ENCODE results near the gene OSM. TPM values are rescaled to one million over a fixed set of nuclear protein-coding genes. Genes with fewer than 3 reads are reported as not detected.

OSM gene
- total and polyA plus RNA-seq, 2 experiments from 2014 or later = not detected

- TF ChIP-seq ZNF462 (CRISPR knock-in tag; IDR thresholded peaks at IDR 0.05) = no peak
These were observed 14.9 kb downstream of the OSM start (continued) for GRCh38 chr22:30251711-30252110.

DNA sequence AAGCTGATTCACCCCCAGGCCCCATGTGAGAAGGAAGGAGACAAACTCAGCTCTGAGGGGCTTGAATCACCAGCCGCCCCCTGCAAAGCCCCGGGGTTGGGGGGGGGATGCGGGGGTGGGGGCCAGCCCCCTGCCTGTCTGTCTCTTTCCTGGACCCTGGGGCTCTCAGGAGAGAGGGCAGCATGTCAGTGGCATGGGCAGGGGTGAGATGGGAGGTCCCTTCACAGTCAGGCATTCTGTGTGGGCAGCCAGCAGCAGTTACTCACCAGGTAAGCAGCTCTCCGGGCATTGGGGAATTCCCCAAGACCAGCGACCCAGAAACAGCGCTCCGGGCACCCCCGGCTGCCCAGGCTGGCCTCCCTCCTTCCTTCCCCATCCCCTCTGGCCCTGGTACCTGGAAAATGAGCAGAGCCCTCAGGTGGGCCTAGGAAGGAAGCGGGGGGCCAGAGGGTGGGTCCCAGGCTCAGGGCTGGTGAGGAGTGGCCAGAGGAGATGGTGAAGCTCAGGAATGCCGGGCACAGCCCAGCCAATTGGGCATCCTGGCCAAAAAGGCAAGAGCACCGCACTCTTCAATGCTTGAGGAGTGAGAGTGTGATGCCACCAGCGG lies 15.9 kb downstream of the OSM start:
- Mint-ChIP-seq H3K4me1 (peaks cover 30% of the 10 kb centered on the region), H3K27me3 (ENCODE audit: insufficient read depth, low read depth, poor library complexity) (peaks cover 13% of the 10 kb centered on the region), H3K36me3 (ENCODE audit: low read depth) (no peaks in the 10 kb centered on the region), H3K27ac (no peak overlapping the region), H3K9me3 (no peaks in the 10 kb centered on the region), H3K4me3 (no peak overlapping the region)
- H4K20me1 ChIP-seq (replicated peaks; ENCODE audit: insufficient read depth) = no peaks in the 10 kb centered on the region
- no peak overlapping the region for H2AFZ ChIP-seq
- no peak for ATAC-seq
- no peak overlapping the region for H3K27ac ChIP-seq (ENCODE audit: low read depth)
- no peaks in the 10 kb centered on the region for H3K79me2 ChIP-seq (replicated peaks; ENCODE audit: insufficient read depth)
- no peaks in the 10 kb centered on the region for H3K9me2 ChIP-seq (ENCODE audit: insufficient read depth)
- no peaks in the 10 kb centered on the region for H3F3A ChIP-seq (replicated peaks; ENCODE audit: low read depth)
- H3K4me1 ChIP-seq (ENCODE audit: insufficient read depth) = peaks cover 13% of the 10 kb centered on the region
- no peaks in the 10 kb centered on the region for H3K27me3 ChIP-seq (ENCODE audit: insufficient read depth)
- H3K4me3 ChIP-seq = no peak overlapping the region
- no peak for DNase-seq (ENCODE audit: low spot score)
- H3K36me3 ChIP-seq (ENCODE audit: insufficient read depth) = no peaks in the 10 kb centered on the region
- no peak overlapping the region for H3K4me2 ChIP-seq
- no peak for TF ChIP-seq ZNF331 (CRISPR knock-in tag; IDR thresholded peaks at IDR 0.05; ENCODE audit: low read depth)
- no peak for TF ChIP-seq EZH2phosphoT487 (IDR thresholded peaks at IDR 0.05; ENCODE audit: unreplicated experiment)
- no peak for TF ChIP-seq STAT1 (IDR thresholded peaks at IDR 0.05; ENCODE audit: unreplicated experiment)
- no peak for TF ChIP-seq CTCF (conservative IDR thresholded peaks at IDR 0.05; ENCODE audit: low read depth in 2 of 2)
- no peak for TF ChIP-seq EZH2 (IDR thresholded peaks at IDR 0.05; ENCODE audit: low read depth, unreplicated experiment)
- TF ChIP-seq REST (IDR thresholded peaks at IDR 0.05; ENCODE audit: unreplicated experiment) = no peak

Data from GM23338 (cell line).